Measurements from ENCODE around the gene SERPINB7. TPM values are rescaled to one million over a fixed set of nuclear protein-coding genes. Genes with fewer than 3 reads are reported as not detected.

The SERPINB7 gene
- total RNA-seq, 1 experiment from 2014 or later = 4.2 TPM

DNA sequence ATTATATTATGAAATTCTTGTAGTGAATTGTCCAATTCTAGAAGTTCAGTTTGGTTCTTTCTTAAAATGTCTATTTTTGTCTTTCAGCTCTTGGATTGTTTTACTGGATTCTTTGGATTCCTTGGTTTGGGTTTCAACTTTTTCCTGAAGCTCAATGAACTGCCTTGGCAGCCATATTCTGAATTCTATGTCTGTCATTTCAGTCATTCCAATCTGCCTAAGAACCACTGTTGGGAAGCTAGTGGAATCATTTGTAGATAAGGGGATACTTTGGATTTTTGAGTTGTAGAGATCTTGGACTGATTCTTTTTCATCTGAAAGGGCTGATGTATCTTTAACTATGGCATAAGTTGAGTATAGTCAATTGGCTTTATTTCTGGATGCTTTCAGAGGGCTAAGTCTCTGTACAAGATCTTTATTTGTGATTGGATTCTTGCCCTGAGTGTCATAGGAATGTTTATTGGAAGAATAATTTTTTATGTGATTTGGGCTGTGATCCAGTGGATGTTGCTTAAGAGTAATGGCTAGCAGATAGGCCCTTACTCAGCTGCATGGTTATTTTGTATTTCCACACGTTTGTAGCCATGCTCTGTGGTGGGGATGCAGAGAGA, 42.3 kb downstream of the SERPINB7 start:
- Histone ChIP-seq H3K27me3 (ENCODE audit: insufficient read depth, low read depth) (no peaks in the 10 kb centered on the region), H2AFZ (no peak overlapping the region), H3K27ac (no peak overlapping the region), H3K4me1 (replicated peaks; ENCODE audit: insufficient read depth) (no peaks in the 10 kb centered on the region), H3K9me3 (ENCODE audit: insufficient read depth, low read depth) (no peaks in the 10 kb centered on the region), H3K4me3 (no peak overlapping the region), H3K4me2 (no peak overlapping the region), H3K79me2 (ENCODE audit: low read depth) (no peaks in the 10 kb centered on the region), H3F3A (ENCODE audit: insufficient read depth, low read depth) (no peaks in the 10 kb centered on the region), H4K20me1 (ENCODE audit: insufficient read depth) (no peaks in the 10 kb centered on the region), H3K9me2 (ENCODE audit: insufficient read depth) (no peaks in the 10 kb centered on the region), H3K36me3 (ENCODE audit: low read depth) (no peaks in the 10 kb centered on the region)
- intact Hi-C loops (cut with micrococcal nuclease; ENCODE audit: unreplicated experiment) = no loop called here
- TF ChIP-seq EZH2 (IDR thresholded peaks at IDR 0.05; ENCODE audit: low read depth) = no peak
- TF ChIP-seq, protein P1, sequence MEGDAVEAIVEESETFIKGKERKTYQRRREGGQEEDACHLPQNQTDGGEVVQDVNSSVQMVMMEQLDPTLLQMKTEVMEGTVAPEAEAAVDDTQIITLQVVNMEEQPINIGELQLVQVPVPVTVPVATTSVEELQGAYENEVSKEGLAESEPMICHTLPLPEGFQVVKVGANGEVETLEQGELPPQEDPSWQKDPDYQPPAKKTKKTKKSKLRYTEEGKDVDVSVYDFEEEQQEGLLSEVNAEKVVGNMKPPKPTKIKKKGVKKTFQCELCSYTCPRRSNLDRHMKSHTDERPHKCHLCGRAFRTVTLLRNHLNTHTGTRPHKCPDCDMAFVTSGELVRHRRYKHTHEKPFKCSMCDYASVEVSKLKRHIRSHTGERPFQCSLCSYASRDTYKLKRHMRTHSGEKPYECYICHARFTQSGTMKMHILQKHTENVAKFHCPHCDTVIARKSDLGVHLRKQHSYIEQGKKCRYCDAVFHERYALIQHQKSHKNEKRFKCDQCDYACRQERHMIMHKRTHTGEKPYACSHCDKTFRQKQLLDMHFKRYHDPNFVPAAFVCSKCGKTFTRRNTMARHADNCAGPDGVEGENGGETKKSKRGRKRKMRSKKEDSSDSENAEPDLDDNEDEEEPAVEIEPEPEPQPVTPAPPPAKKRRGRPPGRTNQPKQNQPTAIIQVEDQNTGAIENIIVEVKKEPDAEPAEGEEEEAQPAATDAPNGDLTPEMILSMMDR (conservative IDR thresholded peaks at IDR 0.05) = no peak
- DNase-seq = no peak
- CTCF ChIA-PET = no interaction called here
- POLR2A ChIA-PET (ENCODE audit: unreplicated experiment) = no interaction called here
- BruUV-seq (replicated peaks) = no TSS peak

DNA sequence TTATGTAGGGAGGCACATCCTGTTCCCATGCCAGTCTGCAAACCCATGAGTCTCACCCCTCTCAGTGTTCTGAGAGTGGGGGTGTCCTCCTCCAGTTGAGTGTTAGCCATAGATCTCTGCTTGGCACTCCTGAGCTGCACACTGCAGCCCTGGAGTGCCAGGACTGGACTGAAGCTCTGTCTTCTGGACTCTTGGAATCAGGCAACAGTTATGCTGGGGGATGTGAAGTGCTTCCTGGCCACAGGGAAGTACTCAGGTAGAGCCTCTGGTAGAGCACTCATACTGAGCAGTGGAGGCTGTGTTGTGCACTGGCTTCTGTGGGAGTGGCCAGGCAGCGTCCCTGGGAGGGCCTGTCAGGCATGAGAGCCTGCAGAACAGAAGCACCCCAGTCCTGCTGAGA, 43.0 kb downstream of the SERPINB7 start:
- Histone ChIP-seq H3K27me3 (ENCODE audit: insufficient read depth, low read depth) (no peaks in the 10 kb centered on the region), H3K9me3 (ENCODE audit: insufficient read depth, low read depth) (no peaks in the 10 kb centered on the region), H3F3A (ENCODE audit: insufficient read depth, low read depth) (no peaks in the 10 kb centered on the region), H2AFZ (no peak overlapping the region), H3K4me1 (replicated peaks; ENCODE audit: insufficient read depth) (no peaks in the 10 kb centered on the region), H4K20me1 (ENCODE audit: insufficient read depth) (no peaks in the 10 kb centered on the region), H3K9me2 (ENCODE audit: insufficient read depth) (no peaks in the 10 kb centered on the region), H3K36me3 (ENCODE audit: low read depth) (no peaks in the 10 kb centered on the region), H3K4me3 (no peak overlapping the region), H3K27ac (no peak overlapping the region), H3K79me2 (ENCODE audit: low read depth) (no peaks in the 10 kb centered on the region), H3K4me2 (no peak overlapping the region)
- intact Hi-C loops (cut with micrococcal nuclease; ENCODE audit: unreplicated experiment) = no loop called here
- ChIA-PET CTCF (no interaction called here), POLR2A (ENCODE audit: unreplicated experiment) (no interaction called here)
- TF ChIP-seq, protein P1 (conservative IDR thresholded peaks at IDR 0.05) = no peak
- TF ChIP-seq EZH2 (IDR thresholded peaks at IDR 0.05; ENCODE audit: low read depth) = no peak
- no peak for DNase-seq
- no TSS peak for BruUV-seq (replicated peaks)

DNA sequence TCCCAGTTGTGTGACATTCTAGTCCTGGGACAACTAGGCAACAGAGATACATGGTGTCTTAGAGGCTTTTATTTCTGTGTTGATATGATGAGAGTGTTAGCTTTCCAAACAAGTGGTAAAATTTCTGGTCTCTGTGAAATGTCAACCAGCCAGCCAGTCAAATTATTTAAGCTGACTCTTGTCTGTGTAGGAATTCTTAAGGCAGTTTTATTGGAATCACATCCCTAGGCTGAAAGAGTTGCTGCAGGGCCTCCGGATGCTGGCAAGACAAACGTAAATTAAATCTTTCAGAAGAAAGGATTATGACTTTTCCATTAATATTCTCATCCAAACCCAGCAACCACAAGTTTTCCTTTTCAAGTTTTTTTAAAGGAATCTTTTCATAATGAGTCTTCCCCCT, 44.6 kb downstream of the SERPINB7 start:
- ChIA-PET POLR2A (ENCODE audit: unreplicated experiment) (no interaction called here), CTCF (no interaction called here)
- H3K9me3 ChIP-seq (ENCODE audit: insufficient read depth, low read depth) = no peaks in the 10 kb centered on the region
- DNase-seq = no peak
- no peak overlapping the region for H3K27ac ChIP-seq
- intact Hi-C loops (cut with micrococcal nuclease; ENCODE audit: unreplicated experiment) = no loop called here
- H3K9me2 ChIP-seq (ENCODE audit: insufficient read depth) = no peaks in the 10 kb centered on the region
- no peaks in the 10 kb centered on the region for H3K79me2 ChIP-seq (ENCODE audit: low read depth)
- TF ChIP-seq, protein P1 (conservative IDR thresholded peaks at IDR 0.05) = no peak
- TF ChIP-seq EZH2 (IDR thresholded peaks at IDR 0.05; ENCODE audit: low read depth) = no peak
- H3K4me1 ChIP-seq (replicated peaks; ENCODE audit: insufficient read depth) = no peaks in the 10 kb centered on the region
- H3K4me2 ChIP-seq = no peak overlapping the region
- H4K20me1 ChIP-seq (ENCODE audit: insufficient read depth) = no peaks in the 10 kb centered on the region
- no peaks in the 10 kb centered on the region for H3F3A ChIP-seq (ENCODE audit: insufficient read depth, low read depth)
- H3K4me3 ChIP-seq = no peak overlapping the region
- no peak overlapping the region for H2AFZ ChIP-seq
- no peaks in the 10 kb centered on the region for H3K36me3 ChIP-seq (ENCODE audit: low read depth)
- H3K27me3 ChIP-seq (ENCODE audit: insufficient read depth, low read depth) = no peaks in the 10 kb centered on the region
- BruUV-seq (replicated peaks) = no TSS peak

Data from PC-9 (cell line).